HepG2 (cell line): Measurements from ENCODE around the gene MIDN. TPM values are rescaled to one million over a fixed set of nuclear protein-coding genes. Genes with fewer than 3 reads are reported as not detected.

Source experiments
- AGO1 ChIP-seq: fragments of 200-400 bp; formaldehyde crosslinking; IDR thresholded peaks from 2 replicates; pipeline ENCODE4 v1.6.1; 2017; ENCODE audit warnings: mild to moderate bottlenecking, low read depth, low read length, moderate library complexity; ENCODE audit not compliant: poor library complexity, severe bottlenecking
- BCL3 ChIP-seq: sonication (generic); formaldehyde crosslinking; IDR thresholded peaks from 2 replicates; pipeline ENCODE4 v1.5.1; 2020; ENCODE audit warnings: mild to moderate bottlenecking, missing genetic modification reagents, moderate library complexity
- CBX5 ChIP-seq: sonication (generic); formaldehyde crosslinking; IDR thresholded peaks from 2 replicates; pipeline ENCODE4 v1.4.0; 2020; ENCODE audit warnings: missing genetic modification reagents, borderline replicate concordance
- DDIT3 ChIP-seq: sonication (generic); formaldehyde crosslinking; IDR thresholded peaks from 2 replicates; pipeline ENCODE4 v1.4.0; 2020; ENCODE audit warnings: mild to moderate bottlenecking, missing genetic modification reagents
- DPF2 ChIP-seq: sonication (generic); formaldehyde crosslinking; IDR thresholded peaks from 2 replicates; pipeline ENCODE4 v1.4.0; 2020; ENCODE audit warnings: mild to moderate bottlenecking, low read depth, missing genetic modification reagents, borderline replicate concordance
- HNRNPLL ChIP-seq: fragments of 200-400 bp; formaldehyde crosslinking; IDR thresholded peaks from 2 replicates; pipeline ENCODE4 v1.6.1; 2017; ENCODE audit warnings: mild to moderate bottlenecking, low read depth, low read length; ENCODE audit not compliant: poor library complexity, severe bottlenecking
- HOMEZ ChIP-seq: IDR thresholded peaks from 2 replicates; pipeline ENCODE4 v1.6.1; 2016; ENCODE audit warnings: low read depth
- NR0B2 ChIP-seq: sonication (generic); formaldehyde crosslinking; IDR thresholded peaks from 2 replicates; pipeline ENCODE4 v1.4.0; 2020; ENCODE audit warnings: mild to moderate bottlenecking, missing genetic modification reagents
- TEAD2 ChIP-seq: sonication (generic); formaldehyde crosslinking; IDR thresholded peaks from 2 replicates; pipeline ENCODE4 v1.9.0; 2021; ENCODE audit warnings: missing genetic modification reagents
- TRIM24 ChIP-seq: sonication (generic); formaldehyde crosslinking; IDR thresholded peaks from 2 replicates; pipeline ENCODE4 v1.8.0; 2022; ENCODE audit warnings: mild to moderate bottlenecking, missing genetic modification reagents
- WIZ ChIP-seq: sonication (generic); formaldehyde crosslinking; IDR thresholded peaks from 2 replicates; pipeline ENCODE4 v1.5.1; 2020; ENCODE audit warnings: mild to moderate bottlenecking, missing genetic modification reagents
- ZNF574 ChIP-seq: sonication (generic); formaldehyde crosslinking; IDR thresholded peaks from 2 replicates; pipeline ENCODE4 v1.4.0; 2020; ENCODE audit warnings: missing genetic modification reagents
- polyA plus RNA-seq, 8 experiments: library from polyadenylated mRNA; depleted of rRNA in 3 of 8; stranded (reverse) in 7 of 8; unstranded in 1 of 8; fragments of >200 nt; fragmentation: Illumina TruSeq in 4 of 8; extraction: Trizol in 4 of 8; gene quantifications; 2 replicates each; pipeline versions ENCODE4 v1.2.1 to v1.2.3, GENCODE V29; 2011 to 2016; ENCODE audit warnings: low read depth in 4 of 8, missing spikeins in 1 of 8, mixed read lengths in 1 of 8; ENCODE audit not compliant: insufficient read depth in 1 of 8
- total RNA-seq, 5 experiments: library from RNA; depleted of rRNA; stranded (reverse); fragments of >200 nt; fragmentation: Illumina TruSeq; extraction: Trizol; gene quantifications; 2 replicates each; pipeline ENCODE4 v1.2.3, GENCODE V29; 2016; ENCODE audit warnings: low read depth in 1 of 5
- TF ChIP-seq, protein P1 (sequence below): sonication (generic); formaldehyde crosslinking; IDR thresholded peaks from 2 replicates; pipeline ENCODE4 v1.8.1; 2023; ENCODE audit warnings: mild to moderate bottlenecking, moderate library complexity, missing genetic modification reagents
- TF ChIP-seq, protein P2 (sequence below): sonication (generic); formaldehyde crosslinking; IDR thresholded peaks from 2 replicates; pipeline ENCODE4 v1.5.0; 2020; ENCODE audit warnings: missing genetic modification reagents

The MIDN gene
- total and polyA plus RNA-seq, 2 of the 13 experiments (the other 11 are each of a cell fraction or from before 2014, with no cell fraction given): 8.4 to 18.0 TPM

- no peak for TF ChIP-seq ZNF574 (CRISPR knock-in tag)
- no peak for TF ChIP-seq DPF2 (CRISPR knock-in tag)
- no peak for TF ChIP-seq WIZ (CRISPR knock-in tag)
- TF ChIP-seq HOMEZ (CRISPR knock-in tag): no peak
- no peak for TF ChIP-seq BCL3
- no peak for TF ChIP-seq DDIT3 (CRISPR knock-in tag)
- no peak for TF ChIP-seq TRIM24 (CRISPR knock-in tag)
- TF ChIP-seq, protein P1, sequence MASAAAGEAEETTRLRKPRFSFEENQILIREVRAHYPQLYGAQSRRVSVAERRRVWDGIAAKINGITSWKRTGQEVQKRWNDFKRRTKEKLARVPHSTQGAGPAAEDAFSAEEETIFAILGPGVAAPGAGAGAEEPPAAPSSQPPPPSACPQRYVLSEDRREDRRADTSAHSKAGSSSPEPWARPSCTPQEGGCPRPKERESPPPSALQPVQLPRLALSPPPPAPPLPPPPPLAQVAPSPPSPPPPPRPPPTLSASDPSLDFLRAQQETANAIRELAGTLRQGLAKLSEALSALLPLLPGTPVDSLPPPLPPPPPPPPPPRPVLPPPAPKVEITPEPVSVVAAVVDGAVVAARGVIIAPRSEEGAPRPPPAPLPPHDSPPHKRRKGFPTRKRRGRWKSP (CRISPR knock-in tag): no peak; the same call in 1 of the 2 replicates
- TF ChIP-seq, protein P2, sequence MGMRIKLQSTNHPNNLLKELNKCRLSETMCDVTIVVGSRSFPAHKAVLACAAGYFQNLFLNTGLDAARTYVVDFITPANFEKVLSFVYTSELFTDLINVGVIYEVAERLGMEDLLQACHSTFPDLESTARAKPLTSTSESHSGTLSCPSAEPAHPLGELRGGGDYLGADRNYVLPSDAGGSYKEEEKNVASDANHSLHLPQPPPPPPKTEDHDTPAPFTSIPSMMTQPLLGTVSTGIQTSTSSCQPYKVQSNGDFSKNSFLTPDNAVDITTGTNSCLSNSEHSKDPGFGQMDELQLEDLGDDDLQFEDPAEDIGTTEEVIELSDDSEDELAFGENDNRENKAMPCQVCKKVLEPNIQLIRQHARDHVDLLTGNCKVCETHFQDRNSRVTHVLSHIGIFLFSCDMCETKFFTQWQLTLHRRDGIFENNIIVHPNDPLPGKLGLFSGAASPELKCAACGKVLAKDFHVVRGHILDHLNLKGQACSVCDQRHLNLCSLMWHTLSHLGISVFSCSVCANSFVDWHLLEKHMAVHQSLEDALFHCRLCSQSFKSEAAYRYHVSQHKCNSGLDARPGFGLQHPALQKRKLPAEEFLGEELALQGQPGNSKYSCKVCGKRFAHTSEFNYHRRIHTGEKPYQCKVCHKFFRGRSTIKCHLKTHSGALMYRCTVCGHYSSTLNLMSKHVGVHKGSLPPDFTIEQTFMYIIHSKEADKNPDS (CRISPR knock-in tag): no peak
- 0 out of 2 replicates have a peak, but pooled peaks have one; percentile 15 for TF ChIP-seq CBX5 (CRISPR knock-in tag)
- no peak for TF ChIP-seq AGO1
- TF ChIP-seq TEAD2: no peak
- TF ChIP-seq HNRNPLL: peak; percentile 14
- TF ChIP-seq NR0B2 (CRISPR knock-in tag): no peak
Measured at GRCh38 chr19:1252221-1252820, 3.9 kb downstream of the MIDN start (continued).
